Neural crest cell (in vitro differentiated cells): Measurements from ENCODE around the gene PDE8B. TPM values are rescaled to one million over a fixed set of nuclear protein-coding genes. Genes with fewer than 3 reads are reported as not detected.
A peak's percentile ranks its signal among the peaks of the same experiment; 100 is the strongest.

Experiments
- DNase-seq: peaks from one replicate; pipeline ENCODE4 v3.0.0; 2021; ENCODE audit warnings: low read depth, mixed read lengths, low spot score
- H3K27ac Mint-ChIP-seq: one replicate; pipeline ENCODE4 v1.8.0; 2021; ENCODE audit warnings: mild to moderate bottlenecking, mixed read lengths; ENCODE audit not compliant: unreplicated experiment
- H3K27me3 Mint-ChIP-seq: 2 replicates; pipeline ENCODE4 v1.8.0; 2021; ENCODE audit warnings: low read depth, mild to moderate bottlenecking, mixed read lengths
- H3K36me3 Mint-ChIP-seq: 2 replicates; pipeline ENCODE4 v1.8.0; 2021; ENCODE audit warnings: low read depth, mild to moderate bottlenecking, mixed read lengths
- H3K4me1 Mint-ChIP-seq: 2 replicates; pipeline ENCODE4 v1.8.0; 2021; ENCODE audit warnings: mixed read lengths
- H3K4me3 Mint-ChIP-seq: one replicate; pipeline ENCODE4 v1.8.0; 2021; ENCODE audit warnings: mild to moderate bottlenecking, mixed read lengths
- H3K9me3 Mint-ChIP-seq: 2 replicates; pipeline ENCODE4 v1.8.0; 2021; ENCODE audit warnings: mixed read lengths
- CTCF ChIP-seq: fragments of 200-600 bp; sonication (generic); conservative IDR thresholded peaks from 2 replicates; pipeline ENCODE4 v1.5.0; 2021; ENCODE audit warnings: antibody characterized with exemption, mild to moderate bottlenecking
- total RNA-seq: library from RNA; stranded (reverse); gene quantifications from 2 replicates; pipeline ENCODE4 v1.2.1, GENCODE V29; 2021

Gene PDE8B
- total RNA-seq, 1 donor from 2014 or later: 0.44 TPM

DNA sequence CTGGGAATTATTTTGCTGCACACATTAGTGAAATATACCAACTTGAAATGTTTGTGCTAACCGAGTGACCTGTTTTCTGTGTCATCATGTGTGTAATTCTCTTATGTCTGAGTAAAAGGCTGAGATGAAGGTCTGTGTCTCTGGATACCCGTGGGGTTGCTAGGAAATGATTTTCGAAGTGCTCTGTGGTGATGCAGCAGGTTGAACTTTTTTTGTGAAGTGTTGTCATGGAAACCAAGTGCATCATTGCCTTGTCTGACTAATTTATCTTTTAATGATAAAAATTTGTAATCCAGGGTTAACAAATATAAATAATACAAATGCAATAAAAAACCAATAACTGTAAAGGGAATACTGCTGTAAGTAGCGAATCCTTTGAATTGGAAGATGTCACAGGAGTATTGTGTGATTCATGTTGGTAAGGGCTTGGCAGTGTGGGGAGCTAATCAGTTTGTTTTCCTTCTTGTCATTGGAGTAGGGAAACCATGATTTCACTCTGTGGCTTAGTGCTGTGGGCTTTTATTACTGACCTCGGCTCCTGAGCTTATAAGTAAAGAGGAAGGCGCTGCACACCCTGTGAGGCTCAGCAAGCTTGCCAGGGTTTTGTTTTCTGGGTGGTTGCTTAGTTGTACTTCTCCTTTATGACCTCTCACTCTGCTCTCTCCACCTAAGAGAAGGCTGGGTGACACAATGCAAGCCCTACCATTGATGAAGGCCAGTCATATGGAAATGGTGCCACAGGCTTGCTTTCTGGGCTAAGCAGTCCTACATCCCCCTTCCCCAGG lies 22.3 kb downstream of the PDE8B start:
- TF ChIP-seq CTCF: no peak
- no peaks in the 10 kb centered on the region for H3K4me1 Mint-ChIP-seq

DNA sequence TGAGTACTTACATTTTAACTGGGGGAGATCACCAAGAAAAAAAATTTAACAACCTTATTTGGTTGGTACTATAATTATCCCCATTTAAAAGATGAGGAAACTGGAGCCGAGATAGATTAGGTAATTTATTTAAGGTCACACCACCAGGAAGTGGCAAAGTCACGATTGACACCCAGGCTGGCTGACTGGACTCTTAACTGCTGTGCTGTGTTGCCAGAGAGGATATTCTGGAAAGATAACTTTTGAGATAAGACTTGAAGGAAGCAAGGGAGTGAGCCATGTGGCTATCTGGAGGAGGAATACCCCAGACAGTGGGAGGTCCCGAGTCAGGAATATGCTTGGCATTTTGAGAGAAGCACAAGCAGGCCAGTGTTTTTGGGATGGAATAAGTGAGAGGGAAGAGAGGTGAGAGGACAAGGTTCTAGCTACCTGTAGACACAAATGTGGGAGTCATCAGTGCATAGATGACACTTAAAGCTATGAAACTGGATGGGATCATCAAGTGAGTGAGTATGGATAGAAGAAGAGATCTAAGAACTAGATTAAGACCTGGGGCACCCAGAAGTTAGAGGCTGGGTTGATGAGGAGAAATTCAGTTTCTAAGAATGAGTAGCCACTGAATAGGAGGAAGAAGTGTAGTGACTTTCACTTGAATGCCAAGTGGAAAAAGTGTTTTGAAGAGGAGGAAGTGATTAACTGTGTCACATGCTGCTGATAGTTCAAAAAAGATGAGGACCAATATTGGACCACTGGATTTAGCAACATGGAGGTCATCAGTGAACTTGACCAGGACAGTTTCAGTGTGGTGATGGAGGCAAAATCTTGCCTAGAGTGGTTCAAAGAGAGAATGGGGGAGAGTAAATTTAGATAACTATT lies 25.6 kb downstream of the PDE8B start:
- H3K9me3 Mint-ChIP-seq: peaks cover 4% of the 10 kb centered on the region
- no peaks in the 10 kb centered on the region for H3K36me3 Mint-ChIP-seq

More for the DNA sequence above, 22.3 kb downstream of the PDE8B start:
- Mint-ChIP-seq H3K9me3 (peaks cover 2% of the 10 kb centered on the region), H3K27me3 (peaks cover 6% of the 10 kb centered on the region), H3K36me3 (no peaks in the 10 kb centered on the region), H3K27ac (no peak overlapping the region), H3K4me3 (no peak overlapping the region)
- no peak for DNase-seq

GRCh38 chr5:77239126-77239741 lies 28.8 kb downstream of the PDE8B start:
- Mint-ChIP-seq H3K36me3 (no peaks in the 10 kb centered on the region), H3K9me3 (peaks cover 4% of the 10 kb centered on the region), H3K4me3 (no peak overlapping the region), H3K4me1 (no peaks in the 10 kb centered on the region), H3K27ac (no peak overlapping the region), H3K27me3 (peaks cover 2% of the 10 kb centered on the region)
- DNase-seq: no peak
- peak; percentile 52 for TF ChIP-seq CTCF

More for the DNA sequence above, 25.6 kb downstream of the PDE8B start:
- Mint-ChIP-seq H3K27ac (no peak overlapping the region), H3K4me3 (no peak overlapping the region), H3K4me1 (no peaks in the 10 kb centered on the region), H3K27me3 (no peaks in the 10 kb centered on the region)
- no peak for TF ChIP-seq CTCF
- DNase-seq: no peak

- H3K27ac Mint-ChIP-seq: no peak overlapping the region
- peaks cover 2% of the 10 kb centered on the region for H3K27me3 Mint-ChIP-seq
- no peak for TF ChIP-seq CTCF
- H3K36me3 Mint-ChIP-seq: no peaks in the 10 kb centered on the region
- no peak for DNase-seq
- H3K9me3 Mint-ChIP-seq: peaks cover 3% of the 10 kb centered on the region
- no peaks in the 10 kb centered on the region for H3K4me1 Mint-ChIP-seq
- no peak overlapping the region for H3K4me3 Mint-ChIP-seq
These were observed 31.0 kb downstream of the PDE8B start for GRCh38 chr5:77241444-77241843.

DNA sequence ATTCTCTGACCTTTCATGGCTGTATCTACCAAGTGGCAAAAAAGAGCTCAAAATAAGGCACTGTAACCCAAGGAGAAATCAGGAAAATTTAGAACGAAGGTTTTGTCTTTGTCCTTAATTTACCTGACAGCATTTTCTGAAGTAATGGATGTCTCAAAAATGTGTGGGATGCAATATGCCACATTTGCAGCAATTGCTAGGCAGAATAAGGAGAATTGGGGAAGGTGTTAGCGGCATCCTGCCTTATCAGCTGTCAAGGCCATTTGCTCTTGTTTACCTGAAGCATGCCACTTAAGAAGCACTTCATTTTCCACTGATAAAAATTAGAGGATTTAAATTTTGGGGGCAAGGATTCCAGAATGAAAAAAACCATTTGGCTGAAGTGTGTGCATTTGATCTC lies 39.0 kb downstream of the PDE8B start:
- Mint-ChIP-seq H3K36me3 (no peaks in the 10 kb centered on the region), H3K9me3 (no peaks in the 10 kb centered on the region), H3K4me3 (no peak overlapping the region), H3K4me1 (peaks cover 1% of the 10 kb centered on the region), H3K27me3 (peaks cover 7% of the 10 kb centered on the region), H3K27ac (no peak overlapping the region)
- DNase-seq: no peak
- TF ChIP-seq CTCF: no peak
